ENCODE measurements around the gene ABLIM1.

ABLIM1 gene

DNA sequence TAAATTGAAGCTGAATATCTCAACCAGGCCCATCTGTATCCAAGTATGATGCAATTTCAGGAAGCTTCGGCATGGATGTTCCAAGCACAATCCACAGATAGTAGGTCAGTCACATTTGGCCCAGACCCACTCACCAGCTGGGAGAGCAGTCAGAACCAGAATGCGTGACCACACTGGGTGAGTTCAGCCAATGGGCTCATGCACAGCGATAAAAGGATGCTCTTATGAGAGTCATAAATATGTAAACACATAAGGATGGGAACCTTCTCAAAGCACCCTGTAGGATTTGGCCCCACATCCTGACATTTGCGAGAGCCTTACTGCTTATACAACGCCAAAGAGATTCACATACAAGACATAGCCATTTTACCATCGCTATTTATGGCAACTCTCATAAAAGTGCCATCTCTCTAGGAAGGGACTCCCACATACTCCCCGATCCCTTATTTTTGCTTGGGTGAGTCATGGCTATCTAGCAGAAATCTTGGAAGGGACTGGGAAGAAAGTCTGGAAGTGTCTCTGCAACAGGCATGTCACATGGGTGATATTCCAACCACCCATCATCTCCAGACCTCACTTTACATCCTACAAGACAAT, 256.8 kb downstream of the ABLIM1 start:
- no peak for DNase-seq

DNA sequence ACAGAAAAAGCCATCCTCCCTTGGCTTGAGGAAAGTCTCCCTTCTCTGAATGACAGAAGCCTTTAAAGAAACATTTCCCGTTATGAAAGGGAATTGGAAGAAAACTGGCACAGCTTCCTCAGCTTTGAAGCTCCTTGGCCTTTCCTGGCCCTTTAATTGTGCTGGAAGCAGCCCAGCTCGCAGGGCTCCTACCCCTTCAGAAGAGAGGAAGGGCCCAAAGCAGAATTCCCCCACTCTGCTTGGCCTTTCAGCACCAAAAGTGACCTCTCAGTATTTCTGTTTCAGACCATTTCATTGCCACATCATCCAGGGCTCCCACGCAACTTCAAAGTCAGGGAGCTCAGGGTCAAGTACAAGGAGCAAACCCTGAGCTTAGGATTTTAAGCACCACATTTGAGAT, 258.0 kb downstream of the ABLIM1 start:
- DNase-seq: no peak

DNA sequence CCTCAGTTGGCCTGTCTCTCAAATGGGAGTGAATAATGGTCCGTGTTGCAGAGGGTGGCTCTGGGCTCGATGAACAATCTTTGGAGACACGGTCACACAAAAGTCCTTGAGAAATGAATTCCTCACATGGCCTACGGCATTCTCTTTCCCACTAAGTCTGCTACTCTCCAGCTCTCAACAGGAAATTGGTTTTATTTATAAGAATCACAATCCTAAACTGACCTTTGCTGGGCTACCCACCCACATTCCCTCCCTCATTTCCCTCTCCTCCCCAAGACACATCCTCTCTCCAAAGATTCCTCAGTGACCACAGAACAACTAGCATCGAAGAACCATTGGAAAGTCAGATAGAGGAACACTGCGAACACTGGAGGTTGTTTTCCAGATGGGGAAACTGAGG, 258.5 kb downstream of the ABLIM1 start:
- DNase-seq: no peak

DNA sequence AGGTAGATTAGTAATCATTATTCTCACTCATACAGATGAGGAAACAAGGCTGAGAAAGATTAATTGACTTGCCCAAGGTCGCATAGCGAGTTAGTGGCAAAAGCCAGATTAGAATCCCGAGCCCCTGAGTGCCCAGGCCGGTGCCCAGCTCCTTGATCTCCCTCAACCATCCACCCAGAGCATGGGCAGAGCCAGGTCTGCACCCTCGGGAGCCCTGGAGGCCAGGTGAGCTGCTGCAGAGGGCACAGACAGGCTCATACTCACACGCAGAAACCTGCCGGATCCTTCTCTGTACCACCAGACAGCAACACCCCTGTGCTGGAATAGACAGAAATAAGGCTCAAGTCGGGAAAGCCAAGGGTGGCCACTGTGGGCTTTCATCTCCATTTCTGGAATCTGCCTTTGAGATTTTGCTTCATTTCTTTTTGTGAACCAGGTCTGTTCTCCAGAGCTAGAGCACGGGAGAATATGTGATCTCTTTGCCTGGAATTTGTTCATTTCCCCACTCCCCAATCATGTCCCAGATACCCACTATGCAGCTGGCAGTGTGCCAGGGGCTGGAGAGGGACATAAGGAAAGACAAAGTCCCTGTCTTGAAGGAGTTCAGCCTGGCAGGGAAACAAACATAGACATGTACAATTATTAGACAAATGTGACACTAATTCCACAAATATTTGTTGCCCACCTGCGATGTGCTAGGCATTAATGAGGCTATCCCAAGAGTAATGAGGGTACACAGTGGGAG, 259.3 kb downstream of the ABLIM1 start:
- DNase-seq: no peak

DNA sequence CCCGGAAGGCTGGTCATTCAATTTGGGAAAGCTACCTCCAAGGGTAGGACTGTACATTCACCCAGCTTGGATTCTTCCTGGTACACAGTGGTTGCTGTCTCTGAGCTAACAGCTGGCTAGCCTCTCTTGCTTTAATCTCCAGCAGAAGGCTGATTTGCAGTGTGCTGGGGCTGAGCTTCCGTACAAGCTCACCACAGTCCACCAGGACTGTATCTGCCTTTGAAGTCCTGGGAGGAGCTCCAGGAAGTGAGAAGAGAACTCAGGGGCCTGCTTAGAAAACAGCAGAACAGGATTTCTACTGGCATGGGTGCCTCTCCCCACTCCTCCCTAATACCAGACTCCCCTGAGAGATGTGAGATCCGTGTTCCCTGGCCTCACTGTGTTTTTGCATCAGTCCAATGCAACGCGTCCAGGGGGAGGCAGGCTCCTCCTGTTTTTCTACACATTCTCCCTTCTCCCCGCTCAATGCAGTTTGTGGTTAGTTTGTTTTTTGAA, 260.4 kb downstream of the ABLIM1 start:
- DNase-seq: no peak

DNA sequence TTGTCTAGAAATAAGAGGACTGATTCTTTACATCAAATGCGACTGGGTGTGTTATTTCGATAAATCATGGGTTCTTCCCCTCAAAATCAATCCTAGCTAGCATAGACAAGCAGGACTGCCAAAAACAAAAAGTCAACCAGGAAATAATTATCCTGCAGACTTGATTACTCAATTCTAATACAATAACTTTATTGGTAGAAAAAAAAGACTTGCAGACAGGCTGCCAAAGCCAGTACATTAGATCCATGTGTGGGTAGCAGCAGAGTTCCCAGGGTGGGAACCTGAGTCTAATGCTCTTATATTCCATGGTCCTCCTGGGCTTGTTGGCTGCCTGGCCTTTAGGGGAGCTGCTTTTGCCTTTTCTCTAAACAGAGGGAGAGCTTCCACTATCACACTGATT, 261.6 kb downstream of the ABLIM1 start:
- no peak for DNase-seq

DNA sequence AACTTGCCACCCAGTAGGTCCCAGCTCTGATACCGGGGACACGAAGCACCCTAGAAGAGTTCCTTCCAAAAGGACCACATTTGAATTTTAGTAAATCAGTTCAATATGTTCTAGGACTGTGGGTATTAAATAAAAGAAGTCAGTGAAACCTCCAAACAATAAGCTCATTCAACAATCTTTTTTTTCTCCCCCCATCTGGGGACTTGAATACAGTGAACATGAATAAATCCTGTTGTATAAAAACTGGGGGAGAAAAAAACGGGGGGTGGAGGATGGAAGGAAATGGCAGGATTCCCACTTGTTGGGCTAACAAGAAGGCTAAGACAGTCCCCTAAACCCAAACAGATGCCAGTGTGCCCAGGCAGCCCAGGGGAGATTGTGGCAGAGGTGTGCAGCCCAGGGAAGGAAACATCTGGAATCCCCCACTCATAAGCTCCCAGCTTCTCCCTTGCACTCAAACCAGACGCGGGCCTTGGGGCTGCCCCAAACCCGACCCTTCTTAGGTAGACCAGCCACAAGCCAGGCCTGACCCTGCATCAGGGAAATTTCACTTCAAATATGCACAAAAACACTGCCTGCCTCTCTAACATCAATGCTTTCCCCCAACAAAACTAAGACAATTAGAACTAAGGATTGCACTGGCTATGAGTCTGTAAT, 262.6 kb downstream of the ABLIM1 start:
- DNase-seq: no peak

DNA sequence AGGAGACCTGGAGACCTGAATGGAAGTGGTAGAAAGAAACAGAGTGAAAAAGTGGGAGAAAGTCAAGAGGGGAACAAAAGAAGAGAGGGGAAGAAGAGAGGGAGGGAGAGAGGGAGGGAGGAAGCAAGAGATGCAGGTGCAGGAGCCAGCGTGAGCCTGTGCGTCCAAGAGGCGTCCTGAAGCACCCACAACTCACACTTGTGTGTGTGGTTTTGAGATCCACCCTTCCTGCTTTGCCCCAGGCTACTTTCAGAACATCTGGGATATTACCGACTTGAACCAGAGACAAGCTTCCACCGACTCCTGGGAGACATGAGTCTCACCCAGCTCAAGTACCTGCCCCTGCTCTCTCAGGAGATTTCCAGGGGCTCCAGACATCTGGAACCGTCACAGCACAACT, 263.5 kb downstream of the ABLIM1 start:
- no peak for DNase-seq

DNA sequence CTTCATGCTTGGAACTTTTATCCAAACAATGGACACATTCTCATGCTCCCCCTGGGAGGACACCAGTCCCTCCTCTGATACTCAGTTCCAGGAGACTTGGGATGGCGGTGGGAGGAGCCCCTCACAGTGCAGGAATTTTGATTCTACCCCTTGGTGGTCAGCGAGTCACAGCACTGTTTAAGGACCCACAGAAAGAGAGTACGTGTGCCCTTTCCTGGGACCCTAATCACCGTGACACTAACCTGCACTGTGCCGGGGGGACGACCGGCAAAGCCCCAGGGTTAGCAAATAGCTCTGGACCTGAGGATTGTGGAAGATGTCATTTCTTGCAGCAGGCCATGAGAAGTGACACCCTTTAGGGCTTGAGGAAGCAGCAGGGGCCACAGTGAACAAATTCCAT, 264.2 kb downstream of the ABLIM1 start:
- no peak for DNase-seq

DNA sequence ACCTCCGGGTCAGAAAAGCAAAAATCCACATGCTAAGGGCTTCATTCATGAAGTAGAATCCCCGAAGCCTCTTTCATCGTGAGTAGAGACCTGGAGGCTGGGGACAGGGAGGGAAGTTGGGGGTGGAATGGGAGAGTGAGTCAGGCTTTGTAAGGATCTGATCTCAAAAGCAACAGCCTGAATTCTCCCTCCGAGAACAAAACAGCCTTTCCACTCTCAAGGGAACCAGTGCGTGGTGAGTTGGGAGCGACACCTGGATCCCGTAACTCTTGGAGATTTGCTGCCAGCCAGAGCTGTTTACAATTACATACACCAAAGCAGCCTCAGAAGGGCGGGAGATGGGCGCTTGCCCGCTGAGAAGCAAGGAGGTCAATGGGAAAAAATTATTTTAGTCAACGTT, 264.6 kb downstream of the ABLIM1 start:
- no peak for DNase-seq

DNA sequence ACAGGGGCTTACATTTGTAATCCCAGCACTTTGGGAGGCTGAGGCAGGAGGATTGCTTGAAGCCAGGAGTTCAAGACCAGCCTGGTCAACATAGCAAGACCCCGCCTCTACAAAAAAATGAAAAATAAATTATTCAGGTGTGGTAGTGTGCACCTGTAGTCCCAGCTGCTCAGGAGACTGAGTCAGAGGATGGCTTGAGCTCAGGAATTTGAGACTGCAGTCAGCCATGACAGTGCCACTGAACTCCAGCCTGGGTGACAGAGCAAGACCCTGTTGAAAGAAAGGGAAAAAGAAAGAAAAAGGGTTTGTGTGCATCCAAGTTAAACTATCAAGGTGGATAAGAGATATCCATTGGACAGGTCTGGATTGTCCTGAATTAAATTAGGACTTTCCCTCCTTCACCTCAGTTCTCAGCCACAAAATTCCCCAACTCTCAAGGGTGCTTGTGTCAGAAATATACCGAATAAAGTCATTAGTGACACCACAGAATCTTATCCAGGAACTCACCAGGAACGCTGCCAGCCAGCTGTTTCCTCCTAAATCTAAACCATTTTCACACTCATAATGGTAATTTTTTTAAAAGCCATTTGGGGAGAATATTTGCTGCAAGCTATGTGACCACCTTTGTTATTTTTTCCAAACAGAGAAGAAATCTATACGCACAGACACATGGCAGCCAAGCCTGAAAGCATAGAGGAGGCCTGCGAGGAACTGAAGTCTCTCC, 265.8 kb downstream of the ABLIM1 start:
- DNase-seq: no peak

DNA sequence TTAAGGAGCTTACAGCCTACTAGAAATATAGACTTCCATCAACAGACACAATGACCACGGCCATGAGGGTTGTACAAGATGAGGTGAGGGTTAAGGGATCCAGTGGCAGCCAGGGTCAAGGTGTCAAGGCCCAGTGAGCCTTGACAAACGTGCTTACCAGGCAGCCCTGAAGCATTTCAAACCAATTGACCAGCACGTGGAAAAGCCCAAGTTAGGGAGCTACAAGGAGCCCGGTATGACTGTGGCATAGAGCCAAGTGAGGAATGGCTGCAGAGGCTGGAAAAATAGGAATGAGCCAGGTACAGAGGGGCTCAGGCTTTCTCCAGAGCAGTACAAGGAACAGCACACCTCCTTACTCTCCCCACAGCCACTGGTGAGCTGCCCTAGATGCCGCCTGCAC, 266.5 kb downstream of the ABLIM1 start:
- DNase-seq: no peak

DNA sequence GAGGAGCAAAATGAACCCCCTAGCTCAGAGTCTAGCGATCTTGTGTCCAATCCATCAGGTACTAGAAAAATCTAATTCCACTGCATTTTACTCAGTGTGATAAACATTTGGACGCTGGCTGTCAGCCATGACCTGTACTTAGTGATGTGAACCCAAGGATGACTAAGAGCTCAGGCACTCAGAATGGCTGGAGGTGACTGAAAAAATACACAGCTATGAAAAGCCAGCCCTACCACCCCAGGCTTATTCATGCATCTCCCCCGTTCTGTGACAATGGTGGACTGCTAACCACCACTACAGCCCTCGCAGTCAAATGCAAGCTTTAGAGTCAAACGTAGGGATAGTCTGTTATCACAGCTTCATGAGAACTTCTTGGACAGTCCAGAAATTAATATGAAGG, 268.6 kb downstream of the ABLIM1 start:
- DNase-seq: no peak

DNA sequence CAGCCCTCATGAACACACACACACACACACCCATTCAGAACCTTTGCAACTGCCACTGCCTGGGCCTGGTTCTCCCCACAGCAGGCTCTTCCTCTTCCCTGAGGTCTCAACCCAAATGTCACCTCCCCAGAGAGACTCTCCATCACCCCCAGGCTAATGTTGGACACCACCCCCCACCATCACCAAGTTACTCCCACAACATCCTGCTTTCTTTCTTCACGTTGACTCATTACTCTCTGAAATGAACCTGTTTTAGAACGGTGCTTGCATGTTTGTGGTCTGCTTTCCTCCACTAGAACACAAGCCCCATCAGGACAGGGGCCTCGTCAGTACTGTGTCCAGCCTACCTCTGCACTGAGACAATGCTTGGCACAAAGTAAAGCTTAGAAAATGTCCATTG, 269.8 kb downstream of the ABLIM1 start:
- no peak for DNase-seq

DNA sequence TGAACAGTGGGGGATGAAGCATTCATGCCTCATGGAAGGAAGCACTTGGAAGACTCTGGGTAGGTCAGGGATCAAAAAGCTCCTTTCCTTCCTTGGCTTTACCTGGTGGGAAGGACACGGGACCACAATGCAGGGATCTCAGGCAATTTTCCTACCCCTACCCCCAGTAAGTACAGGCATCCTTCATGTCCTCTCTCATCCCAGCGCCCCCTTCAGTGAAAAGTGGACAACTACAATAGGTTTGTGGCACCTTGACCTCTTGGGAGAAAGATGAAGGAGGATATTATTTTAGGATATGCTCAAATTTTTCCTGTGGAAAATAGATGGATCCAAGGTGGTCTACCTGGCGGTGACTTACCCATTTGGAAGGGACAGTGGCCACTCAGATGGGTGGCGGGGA, 270.3 kb downstream of the ABLIM1 start:
- DNase-seq: no peak

DNA sequence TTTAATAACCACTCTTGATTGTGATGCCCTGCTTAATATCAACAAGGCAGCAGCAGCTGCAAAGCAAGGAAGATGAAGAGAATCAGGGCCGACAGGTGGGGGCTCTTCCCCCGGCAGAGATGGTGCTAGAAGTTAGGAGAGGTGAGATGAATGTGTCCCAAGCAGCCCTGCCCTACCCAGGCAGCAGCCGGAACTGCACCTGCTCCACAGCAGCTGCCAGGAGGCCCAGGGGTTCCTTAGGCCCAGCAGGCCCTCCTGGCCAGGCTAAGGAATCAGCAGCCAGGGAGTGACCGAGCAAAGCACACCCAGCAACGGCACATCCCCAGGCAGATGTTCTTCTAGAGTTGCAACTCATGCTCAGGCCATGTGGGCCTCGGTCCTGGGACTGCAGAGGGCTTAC, 271.6 kb downstream of the ABLIM1 start:
- DNase-seq: no peak

DNA sequence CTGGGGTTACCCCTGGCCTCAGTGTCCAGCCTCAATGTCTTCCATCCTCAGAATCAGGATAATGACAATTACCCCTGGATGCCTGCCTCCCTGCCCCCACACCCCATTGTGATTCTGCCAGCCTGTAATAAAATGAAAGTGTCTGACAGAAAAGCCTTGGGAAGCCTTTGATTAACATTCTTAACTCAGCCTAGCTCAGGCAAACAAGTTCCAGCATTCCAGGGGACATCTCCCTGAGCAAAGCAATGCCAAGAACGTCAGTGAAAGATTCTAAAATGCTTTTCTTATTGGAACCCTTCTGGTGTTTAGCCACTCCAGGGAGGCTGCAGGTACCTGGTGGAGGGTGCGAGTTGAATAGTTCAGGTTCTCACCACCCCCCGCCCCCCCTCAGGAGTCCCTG, 272.5 kb downstream of the ABLIM1 start:
- no peak for DNase-seq

DNA sequence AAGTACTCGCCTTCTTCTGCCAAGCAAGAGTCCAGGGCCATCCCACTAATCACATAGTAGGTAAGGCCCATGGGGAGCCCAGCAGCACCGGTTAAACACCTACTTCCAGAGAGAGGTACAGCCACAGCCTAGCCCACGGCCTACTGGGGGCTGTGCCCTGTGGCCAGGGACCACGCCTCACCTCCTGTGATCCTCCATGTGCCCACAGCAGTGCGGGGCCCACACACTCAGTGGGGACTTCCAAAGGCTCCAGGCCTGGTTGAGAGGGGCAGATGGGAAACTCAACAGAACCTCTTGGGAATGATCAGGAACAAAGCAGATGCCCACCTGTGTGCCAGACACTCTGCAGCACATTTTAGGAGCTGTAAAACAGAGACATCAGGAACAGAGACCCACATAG, 273.5 kb downstream of the ABLIM1 start:
- no peak for DNase-seq

DNA sequence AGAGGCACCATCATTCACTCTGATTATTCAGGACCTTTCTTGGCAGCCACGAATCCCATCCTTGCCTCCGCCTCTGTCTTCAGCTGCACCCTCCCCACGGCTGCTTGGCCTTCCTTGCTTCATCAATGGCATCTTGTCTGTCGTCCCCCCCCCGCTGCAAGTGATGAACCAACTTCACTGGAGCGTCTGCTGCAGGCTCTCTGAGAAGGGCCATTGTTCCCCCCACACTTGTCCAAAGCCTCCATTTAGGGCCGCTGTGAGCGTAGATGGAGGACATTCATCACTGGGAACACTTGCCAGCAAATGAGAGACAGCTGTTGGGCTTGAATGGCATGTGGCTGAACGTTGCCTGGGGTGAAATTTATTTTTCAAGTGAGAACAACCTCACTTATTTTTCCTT, 273.9 kb downstream of the ABLIM1 start:
- no peak for DNase-seq
